OCI-LY1 (cell line): ENCODE measurements around the gene FILIP1L.

Experiments
- EZH2 ChIP-seq: fragments of 200-600 bp; sonication (generic), shearing (Covaris generic); IDR thresholded peaks from 2 replicates; pipeline ENCODE4 v1.8.0; 2017; ENCODE audit warnings: borderline replicate concordance, mixed run types, mild to moderate bottlenecking, antibody characterized with exemption, low read length, moderate library complexity, mixed read lengths
- TF ChIP-seq, protein P1 (sequence below): fragments of 200-600 bp; sonication (generic), shearing (Covaris generic); IDR thresholded peaks from 2 replicates; pipeline ENCODE4 v1.5.1; 2017; ENCODE audit warnings: mild to moderate bottlenecking, antibody characterized with exemption, low read length, moderate library complexity, mixed read lengths

DNA sequence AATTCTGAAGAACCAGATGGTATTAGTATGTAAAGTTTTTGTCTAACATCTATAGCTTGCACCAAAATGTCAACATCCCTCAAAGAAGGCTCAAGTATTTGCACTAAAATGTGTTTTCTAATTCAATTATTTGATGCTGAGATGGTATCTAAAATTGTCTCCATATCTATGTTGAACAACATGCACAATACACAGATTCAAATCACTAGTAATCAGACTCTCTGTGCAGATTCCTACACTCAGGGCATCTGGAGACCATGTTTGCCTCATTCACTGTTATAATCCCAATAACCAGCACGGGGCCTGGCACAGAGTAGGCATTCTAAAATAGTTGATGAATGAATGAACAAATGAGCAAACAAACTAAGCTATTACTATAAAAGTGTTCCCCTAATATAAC is 2.6 kb downstream of the FILIP1L start:
- TF ChIP-seq, protein P1, sequence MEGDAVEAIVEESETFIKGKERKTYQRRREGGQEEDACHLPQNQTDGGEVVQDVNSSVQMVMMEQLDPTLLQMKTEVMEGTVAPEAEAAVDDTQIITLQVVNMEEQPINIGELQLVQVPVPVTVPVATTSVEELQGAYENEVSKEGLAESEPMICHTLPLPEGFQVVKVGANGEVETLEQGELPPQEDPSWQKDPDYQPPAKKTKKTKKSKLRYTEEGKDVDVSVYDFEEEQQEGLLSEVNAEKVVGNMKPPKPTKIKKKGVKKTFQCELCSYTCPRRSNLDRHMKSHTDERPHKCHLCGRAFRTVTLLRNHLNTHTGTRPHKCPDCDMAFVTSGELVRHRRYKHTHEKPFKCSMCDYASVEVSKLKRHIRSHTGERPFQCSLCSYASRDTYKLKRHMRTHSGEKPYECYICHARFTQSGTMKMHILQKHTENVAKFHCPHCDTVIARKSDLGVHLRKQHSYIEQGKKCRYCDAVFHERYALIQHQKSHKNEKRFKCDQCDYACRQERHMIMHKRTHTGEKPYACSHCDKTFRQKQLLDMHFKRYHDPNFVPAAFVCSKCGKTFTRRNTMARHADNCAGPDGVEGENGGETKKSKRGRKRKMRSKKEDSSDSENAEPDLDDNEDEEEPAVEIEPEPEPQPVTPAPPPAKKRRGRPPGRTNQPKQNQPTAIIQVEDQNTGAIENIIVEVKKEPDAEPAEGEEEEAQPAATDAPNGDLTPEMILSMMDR: no peak
- no peak for TF ChIP-seq EZH2
